Thyroid gland (tissue), 4 donors: ENCODE measurements around the gene INKA1.

Experiments
- POLR2A ChIP-seq, 2 donors: fragments of 450-650 bp; IDR thresholded peaks; one replicate each; pipeline ENCODE4 v1.6.1; 2017; ENCODE audit warnings: antibody characterized with exemption in 2 of 2, mild to moderate bottlenecking in 2 of 2, moderate library complexity in 1 of 2
- TF ChIP-seq, protein P1 (sequence below), 6 experiments: fragments of 200-600 bp in 3 of 6; fragments of 450-650 bp in 3 of 6; sonication (generic) in 3 of 6; IDR thresholded peaks; one replicate each; pipeline ENCODE4 v1.5.1; 2016 to 2019; ENCODE audit warnings: antibody characterized with exemption in 6 of 6, mild to moderate bottlenecking in 2 of 6, inconsistent platforms in 1 of 6, moderate library complexity in 1 of 6

- TF ChIP-seq POLR2A (IDR thresholded peaks at IDR 0.05), result peak; percentile 78 to 92
- TF ChIP-seq, protein P1, sequence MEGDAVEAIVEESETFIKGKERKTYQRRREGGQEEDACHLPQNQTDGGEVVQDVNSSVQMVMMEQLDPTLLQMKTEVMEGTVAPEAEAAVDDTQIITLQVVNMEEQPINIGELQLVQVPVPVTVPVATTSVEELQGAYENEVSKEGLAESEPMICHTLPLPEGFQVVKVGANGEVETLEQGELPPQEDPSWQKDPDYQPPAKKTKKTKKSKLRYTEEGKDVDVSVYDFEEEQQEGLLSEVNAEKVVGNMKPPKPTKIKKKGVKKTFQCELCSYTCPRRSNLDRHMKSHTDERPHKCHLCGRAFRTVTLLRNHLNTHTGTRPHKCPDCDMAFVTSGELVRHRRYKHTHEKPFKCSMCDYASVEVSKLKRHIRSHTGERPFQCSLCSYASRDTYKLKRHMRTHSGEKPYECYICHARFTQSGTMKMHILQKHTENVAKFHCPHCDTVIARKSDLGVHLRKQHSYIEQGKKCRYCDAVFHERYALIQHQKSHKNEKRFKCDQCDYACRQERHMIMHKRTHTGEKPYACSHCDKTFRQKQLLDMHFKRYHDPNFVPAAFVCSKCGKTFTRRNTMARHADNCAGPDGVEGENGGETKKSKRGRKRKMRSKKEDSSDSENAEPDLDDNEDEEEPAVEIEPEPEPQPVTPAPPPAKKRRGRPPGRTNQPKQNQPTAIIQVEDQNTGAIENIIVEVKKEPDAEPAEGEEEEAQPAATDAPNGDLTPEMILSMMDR (IDR thresholded peaks at IDR 0.05), result peak in 2 of 6 experiments; percentile 6 to 21
Measured at GRCh38 chr3:49786357-49787181, 16.5 kb upstream of the INKA1 start, which contains the start of gene IP6K1.
